ENCODE results near the gene CACNA1S. TPM values are rescaled to one million over a fixed set of nuclear protein-coding genes. Genes with fewer than 3 reads are reported as not detected.

Gene CACNA1S
- total RNA-seq, 1 experiment from 2014 or later: not detected

- no peak for TF ChIP-seq CTCF (conservative IDR thresholded peaks at IDR 0.05)
- no peak overlapping the region for H3T11ph ChIP-seq (ENCODE audit: low read length)
- H2BK5ac ChIP-seq (ENCODE audit: insufficient read length, low read length): no peak overlapping the region
- H2BK15ac ChIP-seq (ENCODE audit: low read depth, low read length): no peak overlapping the region
- H3K79me2 ChIP-seq (ENCODE audit: insufficient read depth, low read length): no peaks in the 10 kb centered on the region
- WGBS (ENCODE audit: extremely low coverage, insufficient read length, low lambda C conversion rate): no CpG with 5 or more reads among the region's 5 CpGs
- H3K36me3 Mint-ChIP-seq (ENCODE audit: insufficient read depth in 1 of 3, low read depth in 3 of 3): no peaks in the 10 kb centered on the region
- no peak overlapping the region for H4K8ac ChIP-seq (replicated peaks; ENCODE audit: insufficient read length, low read depth, low read length)
- H3K4me2 ChIP-seq (ENCODE audit: insufficient read depth, insufficient read length, low read length): no peak overlapping the region
- H3K27ac Mint-ChIP-seq: no peak overlapping the region
- H3K56ac ChIP-seq (ENCODE audit: insufficient read length, low read depth, low read length): no peak overlapping the region
- DNase-seq: no peak
- no peak overlapping the region for H4K5ac ChIP-seq (ENCODE audit: insufficient read length, low read depth, low read length)
- H2BK20ac ChIP-seq (ENCODE audit: low read depth, low read length, poor library complexity, severe bottlenecking): no peak overlapping the region
- H3K27me3 Mint-ChIP-seq (ENCODE audit: low read depth): peaks cover 15% of the 10 kb centered on the region
- H3K4me1 Mint-ChIP-seq: peaks cover 4 to 15% of the 10 kb centered on the region in 2 experiments; a peak in 3 of 4 replicates
- no peak overlapping the region for H3K27ac ChIP-seq (ENCODE audit: insufficient read length, low read depth, low read length)
- no peaks in the 10 kb centered on the region for H3K9me3 Mint-ChIP-seq
- no peak overlapping the region for H2BK12ac ChIP-seq (ENCODE audit: insufficient read length, low read depth, low read length)
- no peak overlapping the region for H3K14ac ChIP-seq (ENCODE audit: insufficient read depth, low read length)
- H4K20me1 ChIP-seq (ENCODE audit: control insufficient read depth, insufficient read depth, insufficient read length): no peaks in the 10 kb centered on the region
- H3K23ac ChIP-seq (ENCODE audit: insufficient read length, low read depth, low read length): no peak overlapping the region
- no peak overlapping the region for H3K9ac ChIP-seq (ENCODE audit: extremely low read depth, insufficient read length, low read length)
- no peak overlapping the region for H2AK5ac ChIP-seq (ENCODE audit: insufficient read length, low read length)
- no peaks in the 10 kb centered on the region for H3K79me1 ChIP-seq (ENCODE audit: insufficient read depth, low read depth, low read length, poor library complexity, severe bottlenecking)
- no peak overlapping the region for H3K4ac ChIP-seq (ENCODE audit: low read depth, low read length)
- no peak overlapping the region for H3K4me3 Mint-ChIP-seq
- H3K23me2 ChIP-seq (ENCODE audit: insufficient read length, low read depth, low read length, poor library complexity, severe bottlenecking): no peaks in the 10 kb centered on the region
- no peaks in the 10 kb centered on the region for H3K4me1 ChIP-seq (ENCODE audit: insufficient read depth, low read length)
- H2BK120ac ChIP-seq (ENCODE audit: low read depth, low read length, poor library complexity, severe bottlenecking): no peak overlapping the region
- no peaks in the 10 kb centered on the region for H3K9me3 ChIP-seq (ENCODE audit: control insufficient read depth, low read depth, low read length)
- no peaks in the 10 kb centered on the region for H3K27me3 ChIP-seq (ENCODE audit: insufficient read depth, low read length)
- H4K91ac ChIP-seq (ENCODE audit: insufficient read length, low read depth, low read length): no peak overlapping the region
- no peak overlapping the region for H2AFZ ChIP-seq (ENCODE audit: low read length)
- H3K18ac ChIP-seq (ENCODE audit: insufficient read length, low read depth, low read length): no peak overlapping the region
These were observed 38.2 kb downstream of the CACNA1S start for GRCh38 chr1:201074018-201074417.

Data from H9 (cell line).